Endothelial cell of umbilical vein (primary cell): ENCODE data around the gene MMP21. TPM values are rescaled to one million over a fixed set of nuclear protein-coding genes. Genes with fewer than 3 reads are reported as not detected.

Source experiments
- BruUV-seq: library from RNA; stranded (reverse); fragments of 400-500 nt; replicated peaks from 2 replicates; lab custom pipeline; 2021; lab: Mats Ljungman, UMichigan
- CTCF ChIA-PET: fragments of 300-600, 350-600 bp; sonication (Branson Sonifier 250); formaldehyde crosslinking; loops from one replicate; lab custom pipeline; 2021; ENCODE audit warnings: antibody characterized with exemption, inconsistent platforms; lab: Charles Lee
- POLR2A ChIA-PET: fragments of 300-600, 350-600 bp; sonication (Branson Sonifier 250); formaldehyde crosslinking; loops from one replicate; lab custom pipeline; 2021; ENCODE audit warnings: antibody characterized with exemption, inconsistent platforms; lab: Charles Lee
- DNase-seq: peaks from one replicate; pipeline ENCODE4 v3.0.0-alpha.2; 2011; ENCODE audit warnings: low read depth, low spot score
- FAIRE-seq: peaks from 2 replicates; lab custom pipeline; 2011; peaks lifted over from hg19 to GRCh38; lab: Jason Lieb, UNC
- H2AFZ ChIP-seq: 2 replicates; pipeline ENCODE4 v1.6.0; 2012; ENCODE audit warnings: low read depth, low read length, control low read depth, inconsistent platforms
- H3K27ac ChIP-seq: 2 replicates; pipeline ENCODE4 v1.5.1; 2011; ENCODE audit warnings: low read depth, mild to moderate bottlenecking, control low read depth, low read length, moderate library complexity; ENCODE audit not compliant: insufficient read depth
- H3K27me3 ChIP-seq, 2 experiments: 2 replicates each; pipeline versions ENCODE4 v1.6.0 to v1.6.1; 2011; ENCODE audit warnings: low read length in 2 of 2, mixed read lengths in 1 of 2; ENCODE audit not compliant: control insufficient read depth in 2 of 2, insufficient read depth in 2 of 2
- H3K36me3 ChIP-seq, 2 experiments: 2 replicates in 1 of 2; 3 replicates in 1 of 2; pipeline ENCODE4 v1.5.1; 2011; ENCODE audit warnings: low read length in 2 of 2, mild to moderate bottlenecking in 1 of 2, moderate library complexity in 1 of 2; ENCODE audit not compliant: control insufficient read depth in 2 of 2, insufficient read depth in 2 of 2; ENCODE audit errors: extremely low read depth in 1 of 2
- H3K4me1 ChIP-seq: 3 replicates; pipeline ENCODE4 v1.5.1; 2011; ENCODE audit warnings: mild to moderate bottlenecking, low read length; ENCODE audit not compliant: control insufficient read depth, insufficient read depth; ENCODE audit errors: extremely low read depth
- H3K4me2 ChIP-seq: 2 replicates; pipeline ENCODE4 v1.6.1; 2011; ENCODE audit warnings: low read length, control low read depth, mixed read lengths; ENCODE audit not compliant: insufficient read depth
- H3K4me3 ChIP-seq, 3 experiments: fragments of 200-600 bp in 1 of 3; sonication (generic), shearing (Covaris generic) in 1 of 3; replicated peaks in 1 of 3; 2 replicates each; pipeline ENCODE4 v1.5.1; 2011 to 2016; ENCODE audit warnings: control low read depth in 3 of 3, low read length in 3 of 3, mild to moderate bottlenecking in 2 of 3, inconsistent platforms in 1 of 3, low read depth in 1 of 3, moderate library complexity in 1 of 3; ENCODE audit not compliant: insufficient read depth in 1 of 3
- H3K79me2 ChIP-seq: 2 replicates; pipeline ENCODE4 v1.6.0; 2012; ENCODE audit warnings: low read length, inconsistent platforms; ENCODE audit not compliant: control insufficient read depth, insufficient read depth
- H3K9ac ChIP-seq: replicated peaks from 2 replicates; pipeline ENCODE3; 2011; ENCODE audit warnings: low read length, control low read depth; ENCODE audit not compliant: insufficient read depth; ENCODE audit errors: extremely low read depth
- H3K9me1 ChIP-seq: replicated peaks from 3 replicates; pipeline ENCODE4 v1.6.0; 2011; ENCODE audit warnings: mild to moderate bottlenecking, low read length; ENCODE audit not compliant: control insufficient read depth, insufficient read depth; ENCODE audit errors: extremely low read depth
- H3K9me3 ChIP-seq: replicated peaks from 2 replicates; pipeline ENCODE4 v1.5.1; 2012; ENCODE audit warnings: low read length, inconsistent platforms; ENCODE audit not compliant: control insufficient read depth, insufficient read depth
- H4K20me1 ChIP-seq: replicated peaks from 2 replicates; pipeline ENCODE3; 2011; ENCODE audit warnings: mild to moderate bottlenecking, low read length; ENCODE audit not compliant: control insufficient read depth, insufficient read depth; ENCODE audit errors: extremely low read depth
- CTCF ChIP-seq, 2 donors: IDR thresholded peaks; 1 replicate in 1 of 2; 2 replicates in 1 of 2; pipeline ENCODE4 v1.5.1; 2011; ENCODE audit warnings: low read length in 2 of 2, mild to moderate bottlenecking in 2 of 2, moderate library complexity in 2 of 2, control low read depth in 1 of 2, inconsistent platforms in 1 of 2, low read depth in 1 of 2; ENCODE audit not compliant: insufficient read depth in 1 of 2; ENCODE audit errors: extremely low read depth in 1 of 2
- EZH2 ChIP-seq: IDR thresholded peaks from 2 replicates; pipeline ENCODE4 v1.6.1; 2012; ENCODE audit warnings: borderline replicate concordance, low read depth, mild to moderate bottlenecking, moderate library complexity, low read length, inconsistent platforms; ENCODE audit not compliant: severe bottlenecking
- FOS ChIP-seq: IDR thresholded peaks from 2 replicates; pipeline ENCODE4 v1.6.1; 2011; ENCODE audit warnings: mild to moderate bottlenecking, low read length, moderate library complexity, borderline replicate concordance; ENCODE audit not compliant: insufficient read depth
- GATA2 ChIP-seq: IDR thresholded peaks from 2 replicates; pipeline ENCODE4 v1.7.0; 2011; ENCODE audit warnings: low read depth, mild to moderate bottlenecking, moderate library complexity, mixed read lengths, low read length; ENCODE audit not compliant: insufficient read length, insufficient read depth
- JUN ChIP-seq: IDR thresholded peaks from 2 replicates; pipeline ENCODE4 v1.6.1; 2011; ENCODE audit warnings: borderline replicate concordance, low read depth; ENCODE audit not compliant: insufficient read length, insufficient read depth
- MAX ChIP-seq: IDR thresholded peaks from 2 replicates; pipeline ENCODE4 v1.6.1; 2011; ENCODE audit not compliant: insufficient read depth, insufficient read length
- MYC ChIP-seq: IDR thresholded peaks from one replicate; pipeline ENCODE4 v1.6.1; 2011; ENCODE audit warnings: mild to moderate bottlenecking, low read depth, low read length
- POLR2A ChIP-seq: IDR thresholded peaks from 2 replicates; pipeline ENCODE4 v1.6.1; 2012; ENCODE audit warnings: low read depth, mild to moderate bottlenecking, control low read depth, low read length
- POLR2AphosphoS5 ChIP-seq: IDR thresholded peaks from 2 replicates; pipeline ENCODE4 v1.6.1; 2012; ENCODE audit warnings: low read depth, mild to moderate bottlenecking, control low read depth, low read length, moderate library complexity; ENCODE audit not compliant: insufficient read depth
- dilution Hi-C: fragments of 300-500 bp; cut with MboI; formaldehyde crosslinking; loops from one replicate; pipeline ENCODE4 v1.15.0; 2019; ENCODE audit warnings: low sequenced_read_pairs; ENCODE audit not compliant: extremely low pct_ligation_motif_present
- intact Hi-C: fragments of 100-400 bp; cut with micrococcal nuclease; formaldehyde crosslinking; loops from one replicate; pipeline ENCODE4 v1.10.0; 2022
- polyA plus RNA-seq, 4 experiments: library from polyadenylated mRNA; depleted of rRNA in 3 of 4; stranded (reverse) in 3 of 4; unstranded in 1 of 4; fragments of >200 nt; gene quantifications; 2 replicates each; pipeline versions ENCODE4 v1.2.1 to v1.2.3, GENCODE V29; 2011 to 2012; ENCODE audit warnings: missing spikeins in 1 of 4
- total RNA-seq: library from RNA; stranded (reverse); gene quantifications from 2 replicates; pipeline ENCODE4 v1.2.3, GENCODE V29; 2021

Gene MMP21
- total and polyA plus RNA-seq, 2 donors (not counting 3 experiments of a cell fraction or from before 2014, with no cell fraction given): 0.06 TPM; not detected in 1

DNA sequence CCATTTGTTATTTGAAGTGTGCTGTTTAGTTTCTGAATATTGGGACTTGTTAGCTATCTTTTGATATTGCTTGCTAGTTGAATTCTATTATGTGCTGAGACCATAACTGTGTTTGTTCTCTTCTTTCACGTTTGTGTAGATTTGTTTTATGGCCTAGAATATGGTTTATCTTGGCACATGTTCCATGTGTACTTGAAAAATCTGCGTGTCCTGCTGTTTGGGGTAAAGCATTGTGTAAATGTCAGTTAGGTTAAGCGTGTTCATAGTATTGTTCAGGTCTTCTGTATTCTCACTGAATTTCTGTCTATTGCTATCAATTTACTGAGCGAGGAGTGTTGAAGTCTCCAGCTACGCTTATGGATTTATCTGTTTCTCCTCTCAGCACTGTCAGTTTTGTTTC is 19.4 kb downstream of the MMP21 start:
- peaks cover 11 to 15% of the 10 kb centered on the region in 2 experiments for H3K36me3 ChIP-seq
- H2AFZ ChIP-seq: no peak overlapping the region
- no peaks in the 10 kb centered on the region for H3K79me2 ChIP-seq
- intact Hi-C loops (no loop called here), dilution Hi-C loops (no loop called here)
- CTCF ChIA-PET: interaction anchor here (1.4 kb wide), 1 partner anchor 22 kb away, joined by 3 read pairs; no protein-coding TSS in a partner anchor
- peak overlapping the region; percentile 50 for H3K4me2 ChIP-seq
- DNase-seq (peak; percentile 76), FAIRE-seq (no peak)
- no peak overlapping the region for H3K9ac ChIP-seq
- H3K9me3 ChIP-seq: no peaks in the 10 kb centered on the region
- no peaks in the 10 kb centered on the region for H3K27me3 ChIP-seq
- TF ChIP-seq GATA2 (no peak), POLR2A (no peak), FOS (no peak), JUN (no peak), MAX (no peak), CTCF (IDR thresholded peaks at IDR 0.05; ENCODE audit: extremely low read depth in 1 of 2, insufficient read depth in 1 of 2, low read depth in 1 of 2, low read length in 2 of 2) (no peak), EZH2 (no peak), MYC (no peak), POLR2AphosphoS5 (no peak)
- H3K9me1 ChIP-seq: no peaks in the 10 kb centered on the region
- H3K27ac ChIP-seq: no peak overlapping the region
- no peaks in the 10 kb centered on the region for H4K20me1 ChIP-seq
- POLR2A ChIA-PET: no interaction called here
- H3K4me1 ChIP-seq: peaks cover 13% of the 10 kb centered on the region
- no TSS peak for BruUV-seq
- H3K4me3 ChIP-seq: peak overlapping the region in 1 of 3 experiments; percentile 14
